ENCODE results near the gene LMNA. TPM values are rescaled to one million over a fixed set of nuclear protein-coding genes. Genes with fewer than 3 reads are reported as not detected.

The LMNA gene
- total and polyA plus RNA-seq, 10 of the 15 experiments (the other 5 are each of a cell fraction or from before 2014, with no cell fraction given): 0.42 to 334 (median 81.1) TPM

DNA sequence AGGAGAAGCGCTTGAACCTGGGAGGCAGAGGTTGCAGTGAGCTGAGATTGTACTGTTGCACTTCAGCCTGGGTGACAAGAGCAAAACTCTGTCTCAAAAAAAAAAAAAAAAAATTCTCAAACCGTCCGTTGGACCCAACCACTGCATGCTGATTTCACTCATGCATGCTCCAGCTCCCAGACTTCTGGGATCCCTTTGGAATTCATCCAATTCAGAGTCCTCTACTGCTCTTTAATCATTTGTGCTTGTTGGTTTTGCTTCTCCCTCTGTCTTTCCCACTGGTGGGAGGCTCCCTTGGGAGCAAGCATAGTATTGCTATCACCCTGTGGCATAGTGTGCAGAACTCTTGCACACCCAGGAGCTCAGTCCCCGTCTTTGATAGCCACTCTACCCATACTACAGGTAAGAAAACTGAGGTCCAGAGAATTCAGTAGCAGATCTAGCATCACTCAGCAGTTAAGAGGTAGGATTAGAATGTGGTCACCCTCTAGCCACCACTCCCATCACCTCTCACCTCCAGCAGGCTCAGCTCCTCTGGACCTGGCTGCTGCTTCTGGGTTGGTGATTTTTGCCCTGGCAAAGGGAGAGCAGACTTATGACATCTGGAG is 3.1 kb upstream of the LMNA start:
- TF ChIP-seq SP1 (IDR thresholded peaks at IDR 0.05; ENCODE audit: low read depth, low read length) (no peak), MTA3 (IDR thresholded peaks at IDR 0.05; ENCODE audit: borderline replicate concordance, low read length) (no peak)
- TF ChIP-seq, protein P1, sequence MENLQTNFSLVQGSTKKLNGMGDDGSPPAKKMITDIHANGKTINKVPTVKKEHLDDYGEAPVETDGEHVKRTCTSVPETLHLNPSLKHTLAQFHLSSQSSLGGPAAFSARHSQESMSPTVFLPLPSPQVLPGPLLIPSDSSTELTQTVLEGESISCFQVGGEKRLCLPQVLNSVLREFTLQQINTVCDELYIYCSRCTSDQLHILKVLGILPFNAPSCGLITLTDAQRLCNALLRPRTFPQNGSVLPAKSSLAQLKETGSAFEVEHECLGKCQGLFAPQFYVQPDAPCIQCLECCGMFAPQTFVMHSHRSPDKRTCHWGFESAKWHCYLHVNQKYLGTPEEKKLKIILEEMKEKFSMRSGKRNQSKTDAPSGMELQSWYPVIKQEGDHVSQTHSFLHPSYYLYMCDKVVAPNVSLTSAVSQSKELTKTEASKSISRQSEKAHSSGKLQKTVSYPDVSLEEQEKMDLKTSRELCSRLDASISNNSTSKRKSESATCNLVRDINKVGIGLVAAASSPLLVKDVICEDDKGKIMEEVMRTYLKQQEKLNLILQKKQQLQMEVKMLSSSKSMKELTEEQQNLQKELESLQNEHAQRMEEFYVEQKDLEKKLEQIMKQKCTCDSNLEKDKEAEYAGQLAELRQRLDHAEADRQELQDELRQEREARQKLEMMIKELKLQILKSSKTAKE (IDR thresholded peaks at IDR 0.05; ENCODE audit: low read depth, poor library complexity, severe bottlenecking): no peak
- ATAC-seq: no peak
- no peaks in the 10 kb centered on the region for H3K36me3 ChIP-seq (ENCODE audit: control insufficient read depth in 2 of 2, insufficient read depth in 2 of 2, low read length in 1 of 2)
- no peak overlapping the region for H3K9ac ChIP-seq (ENCODE audit: control insufficient read depth, insufficient read depth, low read length)
- H3K4me3 ChIP-seq: no peak overlapping the region
- intact Hi-C loops (cut with micrococcal nuclease; ENCODE audit: unreplicated experiment) (no loop called here), in situ Hi-C loops (cut with MboI) (no loop called here)
- H3K9me3 ChIP-seq (replicated peaks; ENCODE audit: control insufficient read depth, insufficient read depth, low read length): no peaks in the 10 kb centered on the region
- no TSS peak for BruUV-seq (replicated peaks)
- H3K79me2 ChIP-seq (ENCODE audit: control insufficient read depth, insufficient read depth, low read length): peaks cover 18% of the 10 kb centered on the region
- H2AFZ ChIP-seq (ENCODE audit: control insufficient read depth, low read depth, low read length): no peak overlapping the region
- no peaks in the 10 kb centered on the region for H3K27me3 ChIP-seq (replicated peaks in 1 of 2; ENCODE audit: control insufficient read depth in 2 of 2, insufficient read depth in 2 of 2, low read length in 1 of 2)
- H3K4me2 ChIP-seq (ENCODE audit: control insufficient read depth, insufficient read depth): no peak overlapping the region
- ChIA-PET SMC1A (ENCODE audit: uncharacterized antibody, unreplicated experiment) (interaction anchor here (0.7 to 1.9 kb wide), 8 partner anchors 8 to 114 kb away, joined by 3 to 5 read pairs (median 3); partner anchors contain the start of gene MEX3A), RAD21 (ENCODE audit: unreplicated experiment) (interaction anchor here (10.4 to 22.2 kb wide), 2 partner anchors 13 to 16 kb away, joined by 105 to 695 read pairs; no protein-coding TSS in a partner anchor), CTCF (interaction anchor here (0.9 to 25.7 kb wide), 3 partner anchors 14 to 224 kb away, joined by 4 to 1294 read pairs (median 60); no protein-coding TSS in a partner anchor), POLR2A (interaction anchor here (0.6 kb wide), 1 partner anchor 17 kb away, joined by 4 read pairs; no protein-coding TSS in a partner anchor)
- no peaks in the 10 kb centered on the region for H4K20me1 ChIP-seq (ENCODE audit: control insufficient read depth, insufficient read depth)
- no peak for DNase-seq (ENCODE audit: low read depth, low spot score)
- WGBS (ENCODE audit: insufficient coverage, insufficient replicate concordance, low lambda C conversion rate, missing lambda C conversion rate): 92% methylated on average over 4 of the region's 4 CpGs
- H3K4me1 ChIP-seq (ENCODE audit: control insufficient read depth, insufficient read depth, low read length): peaks cover 17% of the 10 kb centered on the region
- no peak for FAIRE-seq
- no peak overlapping the region for H3K27ac ChIP-seq (ENCODE audit: control insufficient read depth, insufficient read depth)

Measured in GM12878 (cell line).